22Rv1 (cell line): ENCODE measurements around the gene SAFB2.

Experiments
- ZFX ChIP-seq: fragments of 450-650 bp; IDR thresholded peaks from 2 replicates; pipeline ENCODE4 v1.6.1; 2017; ENCODE audit warnings: antibody characterized with exemption, borderline replicate concordance
- TF ChIP-seq, protein P1 (sequence below): fragments of 450-650 bp; IDR thresholded peaks from 2 replicates; pipeline ENCODE4 v1.5.1; 2017; ENCODE audit warnings: mild to moderate bottlenecking

GRCh38 chr19:5571777-5572176, 50.8 kb downstream of the SAFB2 start:
- TF ChIP-seq, protein P1, sequence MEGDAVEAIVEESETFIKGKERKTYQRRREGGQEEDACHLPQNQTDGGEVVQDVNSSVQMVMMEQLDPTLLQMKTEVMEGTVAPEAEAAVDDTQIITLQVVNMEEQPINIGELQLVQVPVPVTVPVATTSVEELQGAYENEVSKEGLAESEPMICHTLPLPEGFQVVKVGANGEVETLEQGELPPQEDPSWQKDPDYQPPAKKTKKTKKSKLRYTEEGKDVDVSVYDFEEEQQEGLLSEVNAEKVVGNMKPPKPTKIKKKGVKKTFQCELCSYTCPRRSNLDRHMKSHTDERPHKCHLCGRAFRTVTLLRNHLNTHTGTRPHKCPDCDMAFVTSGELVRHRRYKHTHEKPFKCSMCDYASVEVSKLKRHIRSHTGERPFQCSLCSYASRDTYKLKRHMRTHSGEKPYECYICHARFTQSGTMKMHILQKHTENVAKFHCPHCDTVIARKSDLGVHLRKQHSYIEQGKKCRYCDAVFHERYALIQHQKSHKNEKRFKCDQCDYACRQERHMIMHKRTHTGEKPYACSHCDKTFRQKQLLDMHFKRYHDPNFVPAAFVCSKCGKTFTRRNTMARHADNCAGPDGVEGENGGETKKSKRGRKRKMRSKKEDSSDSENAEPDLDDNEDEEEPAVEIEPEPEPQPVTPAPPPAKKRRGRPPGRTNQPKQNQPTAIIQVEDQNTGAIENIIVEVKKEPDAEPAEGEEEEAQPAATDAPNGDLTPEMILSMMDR = no peak
- no peak for TF ChIP-seq ZFX
